GM12874 (cell line): ENCODE data around the gene PLXNA2.

Experiments used
- TF ChIP-seq, protein P1 (sequence below): IDR thresholded peaks from 2 replicates; pipeline ENCODE4 v1.5.1; 2011; ENCODE audit warnings: low read depth, mild to moderate bottlenecking, control low read depth, low read length, moderate library complexity; ENCODE audit not compliant: insufficient read depth

PLXNA2 gene

DNA sequence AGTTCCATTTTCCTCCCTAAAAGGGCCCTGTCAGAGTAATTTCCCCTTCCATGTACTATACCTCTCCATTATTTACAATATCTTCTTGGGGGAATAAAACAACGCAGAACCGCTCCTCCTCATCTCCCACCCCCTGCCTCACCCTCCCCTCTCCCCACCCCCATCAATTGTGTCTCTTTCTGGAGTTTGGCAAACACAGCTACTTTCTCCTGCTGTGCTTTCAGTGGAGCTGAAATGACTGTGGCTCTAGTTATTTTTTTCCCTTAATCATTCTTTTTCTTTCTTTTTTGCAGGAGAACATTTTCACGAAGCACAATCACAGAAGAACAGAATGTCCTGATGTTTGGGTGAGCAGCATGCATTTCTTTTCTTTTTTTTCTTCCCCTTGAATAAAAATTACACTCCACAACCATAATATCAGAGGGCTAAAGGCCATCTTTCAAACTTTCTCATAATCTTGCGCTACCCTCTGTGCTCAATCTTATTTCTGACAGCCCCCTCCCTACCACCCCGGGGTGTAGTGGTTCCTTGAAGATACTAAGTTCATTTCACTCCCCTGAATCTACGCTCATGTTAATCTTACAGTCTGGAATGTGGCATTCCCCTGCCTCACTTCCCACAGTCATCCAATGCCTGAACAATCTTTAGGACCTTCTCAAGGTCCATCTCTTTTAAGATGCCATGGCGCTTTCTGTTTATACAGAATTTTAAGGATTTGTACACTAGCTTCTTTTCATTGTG is 8.8 kb upstream of the PLXNA2 start:
- TF ChIP-seq, protein P1, sequence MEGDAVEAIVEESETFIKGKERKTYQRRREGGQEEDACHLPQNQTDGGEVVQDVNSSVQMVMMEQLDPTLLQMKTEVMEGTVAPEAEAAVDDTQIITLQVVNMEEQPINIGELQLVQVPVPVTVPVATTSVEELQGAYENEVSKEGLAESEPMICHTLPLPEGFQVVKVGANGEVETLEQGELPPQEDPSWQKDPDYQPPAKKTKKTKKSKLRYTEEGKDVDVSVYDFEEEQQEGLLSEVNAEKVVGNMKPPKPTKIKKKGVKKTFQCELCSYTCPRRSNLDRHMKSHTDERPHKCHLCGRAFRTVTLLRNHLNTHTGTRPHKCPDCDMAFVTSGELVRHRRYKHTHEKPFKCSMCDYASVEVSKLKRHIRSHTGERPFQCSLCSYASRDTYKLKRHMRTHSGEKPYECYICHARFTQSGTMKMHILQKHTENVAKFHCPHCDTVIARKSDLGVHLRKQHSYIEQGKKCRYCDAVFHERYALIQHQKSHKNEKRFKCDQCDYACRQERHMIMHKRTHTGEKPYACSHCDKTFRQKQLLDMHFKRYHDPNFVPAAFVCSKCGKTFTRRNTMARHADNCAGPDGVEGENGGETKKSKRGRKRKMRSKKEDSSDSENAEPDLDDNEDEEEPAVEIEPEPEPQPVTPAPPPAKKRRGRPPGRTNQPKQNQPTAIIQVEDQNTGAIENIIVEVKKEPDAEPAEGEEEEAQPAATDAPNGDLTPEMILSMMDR, result no peak

DNA sequence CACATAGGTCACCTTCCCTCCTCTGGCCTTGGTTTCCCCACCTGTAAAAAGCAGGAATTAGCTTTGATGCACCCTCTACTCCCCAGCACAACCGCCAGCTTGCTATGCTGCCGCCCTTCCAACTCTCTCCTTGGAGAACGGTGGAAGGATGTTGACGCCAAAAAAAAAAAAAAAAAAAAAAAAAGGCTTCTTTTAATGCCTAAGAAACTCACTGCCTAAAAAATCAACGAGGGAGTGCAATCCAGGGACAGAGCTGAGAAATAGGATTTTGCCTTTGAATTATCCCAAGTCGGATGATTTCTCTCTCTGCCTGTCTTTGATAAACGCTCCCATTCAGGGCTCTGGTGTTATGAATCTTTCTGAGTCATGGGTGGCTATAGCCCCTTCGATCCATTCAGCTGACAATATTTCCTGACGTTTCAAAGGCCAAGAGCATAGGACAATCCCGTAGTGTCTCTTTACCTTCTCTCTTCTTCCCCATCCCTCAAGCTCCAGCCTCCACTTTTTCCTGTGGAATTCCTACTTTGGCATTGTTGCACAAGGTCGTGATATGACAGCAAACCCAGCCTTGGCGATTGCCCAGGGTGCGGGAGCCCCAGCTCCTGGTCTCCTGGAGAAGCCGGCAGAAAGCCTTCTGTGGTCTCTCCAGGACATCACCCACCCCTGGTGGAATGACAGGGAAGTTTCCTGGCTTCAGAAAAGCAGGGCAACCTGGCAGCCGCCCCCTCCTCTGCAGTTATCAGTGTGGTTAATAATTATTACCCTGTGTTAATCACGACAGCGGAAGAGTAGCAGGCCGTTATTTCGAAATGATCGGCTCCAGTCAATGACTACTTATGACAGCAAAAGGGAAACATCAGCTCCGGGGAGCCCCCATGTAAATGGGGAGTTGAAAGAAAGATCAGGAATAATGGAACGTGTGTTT is 8.0 kb upstream of the PLXNA2 start:
- TF ChIP-seq, protein P1, result no peak

DNA sequence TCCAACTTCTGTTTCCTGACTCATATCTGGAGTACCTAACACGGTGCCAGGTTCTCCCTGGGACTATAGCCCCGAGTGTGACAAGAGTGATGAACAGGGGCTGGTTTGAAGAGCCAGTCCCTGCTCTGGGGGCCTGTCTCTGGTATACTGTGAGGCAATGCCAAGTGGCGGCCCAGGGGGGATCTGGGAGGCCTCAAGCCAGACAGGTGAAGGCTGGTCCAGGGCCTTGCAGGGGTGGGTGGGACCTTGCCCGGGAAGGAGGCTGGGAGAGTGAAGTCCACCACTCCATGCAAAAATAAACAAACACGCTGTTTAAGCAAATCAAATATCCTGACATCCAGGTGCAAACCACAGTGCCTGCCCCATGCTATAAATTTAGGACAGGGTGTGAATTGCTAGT is 6.8 kb upstream of the PLXNA2 start:
- TF ChIP-seq, protein P1, result no peak

DNA sequence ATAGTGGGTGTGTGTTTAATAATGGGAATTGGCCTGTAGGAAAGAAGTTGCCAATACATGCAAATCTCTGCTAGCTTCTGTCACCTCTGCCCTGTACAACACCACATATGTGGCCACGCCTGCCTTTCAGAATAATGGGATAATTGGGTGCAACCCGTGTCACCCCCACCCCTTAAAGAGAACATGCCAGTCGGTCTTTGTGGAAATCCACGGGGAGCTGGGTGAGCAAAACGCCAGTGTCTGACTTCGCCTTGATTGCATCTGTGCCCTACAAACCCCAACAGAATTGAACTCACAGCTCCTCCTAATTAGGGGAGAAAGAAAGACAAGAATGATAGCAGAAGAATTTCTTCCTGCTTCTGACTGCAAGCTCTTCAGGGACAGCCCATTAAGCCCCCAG is 6.4 kb upstream of the PLXNA2 start:
- TF ChIP-seq, protein P1, result no peak

DNA sequence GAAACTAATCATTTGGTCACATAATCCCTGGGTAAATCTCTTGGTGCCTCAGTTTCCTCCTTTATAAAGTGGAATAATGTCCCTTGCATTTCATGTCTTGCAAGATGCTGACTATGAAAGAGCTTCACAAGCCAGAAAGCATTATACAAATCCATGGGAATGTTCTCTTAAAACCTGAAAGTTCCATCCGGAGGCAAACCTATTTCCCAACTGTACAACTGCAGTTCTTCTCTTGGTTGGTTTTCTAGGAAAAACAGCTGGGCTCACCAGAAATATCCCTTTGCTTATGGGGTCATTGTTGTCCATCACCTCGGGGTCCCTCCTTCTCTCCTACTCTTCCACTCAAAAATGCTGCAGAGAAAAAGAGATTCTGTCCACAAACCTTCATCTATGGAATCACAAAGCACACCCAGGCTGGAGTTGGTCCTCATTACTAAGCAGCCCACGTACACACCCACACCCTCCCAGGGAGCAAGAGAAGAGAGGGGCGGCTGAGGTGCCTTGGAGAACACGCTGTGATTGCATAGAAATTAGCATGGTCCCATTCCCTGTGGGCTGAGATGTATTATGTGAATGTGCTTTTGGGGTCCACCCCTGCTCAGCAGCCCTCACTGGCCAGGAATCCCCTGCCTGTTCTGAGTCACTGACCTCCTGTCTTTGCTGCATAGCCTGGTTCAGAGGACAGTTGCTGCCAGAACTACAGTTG is 5.0 kb upstream of the PLXNA2 start:
- TF ChIP-seq, protein P1, result no peak

DNA sequence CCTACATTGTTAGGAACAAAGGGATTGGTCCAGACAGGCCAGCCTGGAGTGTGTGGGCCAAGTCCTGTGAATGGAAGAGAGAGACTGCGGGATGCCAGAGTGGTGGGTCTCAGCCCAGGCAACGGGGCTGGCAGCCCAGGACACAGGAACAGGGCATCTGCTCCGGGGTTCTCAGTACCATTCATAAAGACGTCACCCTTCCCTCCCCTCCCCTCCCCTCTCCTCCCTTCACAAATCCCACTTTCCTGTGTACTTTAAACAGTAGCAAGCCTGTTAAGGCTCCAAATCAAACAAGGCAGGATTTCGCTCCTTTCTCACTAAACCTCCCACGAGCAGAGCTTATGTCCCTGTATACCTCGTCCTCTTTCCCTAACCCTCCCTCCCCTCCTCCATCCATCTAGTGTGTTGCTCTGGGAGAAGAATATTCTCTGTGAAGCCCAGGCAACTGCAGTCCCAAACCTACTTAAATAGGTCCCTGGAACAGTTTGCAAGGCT is 4.2 kb upstream of the PLXNA2 start:
- TF ChIP-seq, protein P1, result no peak

DNA sequence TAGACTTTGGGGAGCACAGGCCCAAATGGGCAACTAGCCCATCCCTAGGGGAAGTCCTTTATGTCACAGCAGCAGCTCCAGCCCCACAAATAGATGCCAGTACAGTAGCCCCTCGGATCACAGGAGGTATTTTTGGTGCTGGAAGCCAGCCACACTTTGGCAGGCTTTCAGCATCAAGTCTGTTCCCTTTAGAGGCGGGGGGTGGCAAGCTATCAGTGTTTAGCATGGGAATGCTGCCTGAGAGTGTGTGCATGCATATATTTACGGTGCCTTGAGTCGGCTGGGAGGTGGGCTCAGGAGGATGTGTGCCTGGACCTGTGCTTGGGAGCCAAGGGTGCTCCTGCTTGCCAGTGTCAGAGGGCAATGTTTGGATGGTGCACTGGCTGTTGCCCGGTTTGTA is 3.5 kb upstream of the PLXNA2 start:
- TF ChIP-seq, protein P1, result no peak
